NT2/D1 (cell line): ENCODE data around the gene RPL27.

Experiments used
- SUZ12 ChIP-seq: IDR thresholded peaks from 2 replicates; pipeline ENCODE4 v1.6.1; 2011; ENCODE audit not compliant: insufficient read length, insufficient read depth; ENCODE audit errors: extremely low read depth
- YY1 ChIP-seq: IDR thresholded peaks from 2 replicates; pipeline ENCODE4 v1.6.1; 2011; ENCODE audit not compliant: insufficient read length, insufficient read depth
- ZNF274 ChIP-seq: IDR thresholded peaks from 2 replicates; pipeline ENCODE4 v1.6.1; 2011; ENCODE audit warnings: mild to moderate bottlenecking, low read depth, low read length

DNA sequence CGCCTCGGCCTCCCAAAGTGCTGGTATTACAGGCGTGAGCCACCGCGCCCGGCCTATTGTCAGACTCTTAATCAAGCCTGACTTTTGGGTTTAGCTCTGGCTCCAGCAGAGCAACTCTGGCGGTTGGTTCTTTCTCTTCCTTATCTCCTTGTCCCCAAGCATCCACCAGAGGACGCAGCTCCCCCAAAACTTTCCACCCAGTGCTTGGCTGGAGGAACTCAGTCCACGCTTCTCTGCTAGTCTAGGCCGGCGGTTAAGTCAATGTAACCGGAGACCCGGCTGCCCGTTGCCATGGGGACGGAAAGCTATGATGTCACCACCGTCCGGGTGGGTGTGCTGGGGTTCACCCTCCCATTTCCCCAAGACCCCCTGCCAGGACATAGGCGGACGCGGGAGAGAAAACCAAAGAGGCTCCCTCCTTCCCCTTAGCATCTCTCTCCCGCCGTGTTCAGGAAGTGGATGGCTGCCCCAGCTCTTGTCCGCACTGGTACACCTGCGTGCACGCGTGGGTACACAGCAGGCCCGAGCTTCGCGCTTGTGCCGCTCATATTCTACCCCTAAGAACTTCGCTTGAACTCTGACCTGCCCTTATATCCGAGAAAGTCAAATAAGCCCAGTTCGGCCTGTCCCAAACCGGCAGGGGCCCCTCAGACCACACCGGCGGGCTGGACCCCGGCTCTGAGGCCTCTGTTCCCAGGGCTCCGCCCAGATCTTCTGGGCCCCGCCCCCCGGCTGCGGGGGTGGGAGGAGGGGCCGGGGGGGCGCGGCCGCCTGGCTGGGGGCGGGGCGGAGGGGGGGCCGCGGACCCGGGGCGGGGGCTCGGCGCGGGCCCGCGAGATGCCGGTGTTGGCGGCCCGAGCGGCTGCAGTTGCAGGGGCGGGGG lies 26.4 kb downstream of the RPL27 start, which contains the start of gene RND2:
- TF ChIP-seq ZNF274 (no peak), YY1 (no peak), SUZ12 (no peak)
